ENCODE measurements around the gene RAI14.

Gene RAI14

GRCh38 chr5:34648039-34648839 is 7.9 kb upstream of the RAI14 start:
- no peak for DNase-seq

GRCh38 chr5:34648840-34649158 is 7.3 kb upstream of the RAI14 start:
- DNase-seq, result no peak

- DNase-seq, result no peak
Measured at GRCh38 chr5:34651791-34652190, 4.3 kb upstream of the RAI14 start.

- no peak for DNase-seq
Measured at GRCh38 chr5:34652466-34652865, 3.7 kb upstream of the RAI14 start.

GRCh38 chr5:34652914-34653313 is 3.2 kb upstream of the RAI14 start:
- no peak for DNase-seq

- DNase-seq, result no peak
Measured at GRCh38 chr5:34653708-34654107, 2.4 kb upstream of the RAI14 start.

GRCh38 chr5:34655354-34655991 is 655 bp upstream of the RAI14 start:
- DNase-seq, result peak; percentile 9 to 15

GRCh38 chr5:34656700-34657273 is 659 bp downstream of the RAI14 start:
- peak in 1 of 2 experiments; percentile 8 for DNase-seq

- DNase-seq, result no peak
Measured at GRCh38 chr5:34657274-34657921, 1.3 kb downstream of the RAI14 start.

- DNase-seq, result no peak
Measured at GRCh38 chr5:34657988-34658387, 1.9 kb downstream of the RAI14 start.

- DNase-seq, result no peak
Measured at GRCh38 chr5:34659168-34659567, 3.0 kb downstream of the RAI14 start.

- no peak for DNase-seq
Measured at GRCh38 chr5:34660444-34660843, 4.3 kb downstream of the RAI14 start.

GRCh38 chr5:34663771-34664496 is 7.8 kb downstream of the RAI14 start:
- no peak for DNase-seq

GRCh38 chr5:34666392-34667080 is 10.4 kb downstream of the RAI14 start:
- DNase-seq, result no peak

- no peak for DNase-seq
Measured at GRCh38 chr5:34667705-34668104, 11.6 kb downstream of the RAI14 start.

- DNase-seq, result no peak
Measured at GRCh38 chr5:34669931-34670516, 13.9 kb downstream of the RAI14 start.

- no peak for DNase-seq
Measured at GRCh38 chr5:34672196-34672595, 16.1 kb downstream of the RAI14 start.

- DNase-seq, result no peak
Measured at GRCh38 chr5:34673463-34674125, 17.5 kb downstream of the RAI14 start.

- DNase-seq, result no peak
Measured at GRCh38 chr5:34674187-34674586, 18.1 kb downstream of the RAI14 start.

- no peak for DNase-seq
Measured at GRCh38 chr5:34675857-34676256, 19.7 kb downstream of the RAI14 start.

- no peak for DNase-seq
Measured at GRCh38 chr5:34676416-34676815, 20.3 kb downstream of the RAI14 start.

- DNase-seq, result no peak
Measured at GRCh38 chr5:34677428-34677827, 21.3 kb downstream of the RAI14 start.

Measured in stimulated activated CD4-positive, alpha-beta T cell treated with anti-CD3 and anti-CD28 coated beads, Interleukin-4, amount 100 ng/mL, for 4 hours (primary cell).